ENCODE results near the gene ZNF593OS.

ZNF593OS gene

DNA sequence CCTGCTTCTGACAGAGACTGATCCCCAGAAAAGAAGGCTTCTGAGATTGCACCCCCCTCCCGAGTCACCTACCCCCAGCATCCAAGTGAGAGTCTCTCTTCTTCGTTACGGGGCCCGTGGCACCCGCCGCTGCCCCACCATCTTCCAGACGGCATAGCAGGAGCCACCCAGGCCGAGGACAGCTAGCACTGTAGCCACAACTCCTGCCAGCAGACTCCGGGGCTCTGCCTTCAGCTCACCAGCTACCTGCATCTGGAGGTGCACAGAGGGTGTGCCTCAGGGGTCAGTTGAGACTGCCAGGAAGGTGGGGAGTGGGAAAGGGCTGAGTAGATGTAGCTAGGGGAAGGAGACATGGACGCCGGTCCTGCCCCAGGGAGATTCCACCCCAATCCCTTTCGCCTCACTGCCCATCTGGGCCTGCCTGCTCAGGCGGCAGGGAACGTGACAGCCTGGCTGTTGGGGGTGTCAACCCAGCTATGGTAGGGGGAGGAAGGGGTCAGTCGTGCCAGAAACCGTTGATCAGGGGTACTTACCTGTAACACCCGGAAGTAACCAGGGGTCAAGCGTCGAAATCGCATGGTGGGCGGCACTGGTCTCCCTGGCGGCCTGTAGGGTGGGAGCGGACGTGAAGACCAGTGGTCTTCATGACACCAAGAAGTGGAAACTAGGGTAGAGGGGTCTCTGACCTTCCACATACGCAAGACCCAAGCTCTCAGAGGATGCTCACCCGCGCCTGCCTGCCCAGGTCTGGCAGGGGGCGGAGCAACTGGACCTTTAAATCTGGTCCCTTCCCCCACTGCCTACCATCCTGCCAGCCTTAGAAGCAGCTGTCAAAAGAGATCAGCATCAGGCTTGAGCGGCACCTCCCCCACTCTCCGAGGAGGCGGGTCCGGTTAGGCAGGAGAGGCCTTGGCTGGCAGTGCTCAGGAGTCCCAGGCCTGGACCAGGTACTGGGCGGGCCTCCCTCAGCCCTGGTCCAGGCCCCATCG, at the start of gene ZNF593OS:
Gene ZNF593OS, minus strand, starts transcription at position 749 of the 989 bp plus-strand sequence. Its CDS starts 171 bp downstream, at position 578.
- peak within 1 kb of the TSS; percentile 83; the same call in 1 of the 2 replicates for H3K4me3 ChIP-seq (ENCODE audit: low read length)
- no peak for TF ChIP-seq ZNF274 (IDR thresholded peaks at IDR 0.05; ENCODE audit: low read depth, low read length)

DNA sequence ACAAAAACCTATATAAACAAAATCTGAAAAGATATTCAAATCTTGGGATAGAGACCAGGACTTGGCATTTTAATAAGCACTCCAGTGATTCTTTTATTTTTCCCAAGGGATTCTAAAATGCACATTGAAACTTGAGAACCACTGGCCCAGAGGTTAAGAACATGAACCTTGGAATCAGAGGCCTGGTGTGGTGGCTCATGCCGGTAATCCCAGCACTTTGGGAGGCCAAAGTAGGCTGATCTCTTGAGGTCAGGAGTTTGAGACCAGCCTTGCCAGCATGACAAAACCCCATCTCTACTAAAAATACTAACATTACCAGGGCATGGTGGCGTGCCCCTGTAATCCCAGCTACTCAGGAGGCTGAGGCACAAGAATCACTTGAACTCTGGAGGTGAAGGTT, 49.5 kb upstream of the ZNF593OS start:
- TF ChIP-seq ZNF274 (IDR thresholded peaks at IDR 0.05; ENCODE audit: low read depth, low read length) = no peak
- no peak overlapping the region for H3K4me3 ChIP-seq (ENCODE audit: low read length)

DNA sequence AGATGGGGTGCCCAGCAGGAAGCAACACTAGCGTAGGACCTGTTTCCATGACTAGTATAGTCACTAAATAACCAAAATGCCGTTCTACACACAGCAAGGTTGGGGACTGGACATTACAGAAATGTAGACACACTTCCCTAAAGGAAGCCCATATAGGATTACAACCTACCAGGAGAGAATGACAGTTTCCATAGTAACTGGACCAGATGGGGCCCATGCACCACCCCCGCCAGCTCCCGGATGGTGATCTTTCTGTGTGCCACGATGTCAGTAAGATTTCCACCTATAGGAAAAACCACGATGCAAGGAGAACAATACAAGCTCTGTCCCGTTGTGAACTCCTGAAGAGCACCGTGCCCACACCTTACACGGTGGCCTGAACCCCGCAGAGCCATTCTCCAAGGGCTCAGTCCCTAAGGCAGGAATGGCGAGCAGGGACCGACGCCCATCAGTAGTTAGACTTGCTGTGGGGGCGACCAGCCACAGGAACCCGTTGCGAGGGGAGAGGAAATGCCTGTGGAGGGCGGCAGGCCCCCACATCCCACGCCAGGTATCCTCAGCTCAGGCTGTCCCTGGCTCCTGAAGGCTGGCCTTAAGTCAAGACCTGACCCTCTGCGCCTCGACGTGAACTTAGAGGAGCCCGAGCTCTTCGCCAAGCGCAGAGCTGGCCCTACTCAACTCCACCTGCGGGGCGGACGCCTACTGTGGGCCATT, 48.7 kb upstream of the ZNF593OS start:
- TF ChIP-seq ZNF274 (IDR thresholded peaks at IDR 0.05; ENCODE audit: low read depth, low read length) = no peak

DNA sequence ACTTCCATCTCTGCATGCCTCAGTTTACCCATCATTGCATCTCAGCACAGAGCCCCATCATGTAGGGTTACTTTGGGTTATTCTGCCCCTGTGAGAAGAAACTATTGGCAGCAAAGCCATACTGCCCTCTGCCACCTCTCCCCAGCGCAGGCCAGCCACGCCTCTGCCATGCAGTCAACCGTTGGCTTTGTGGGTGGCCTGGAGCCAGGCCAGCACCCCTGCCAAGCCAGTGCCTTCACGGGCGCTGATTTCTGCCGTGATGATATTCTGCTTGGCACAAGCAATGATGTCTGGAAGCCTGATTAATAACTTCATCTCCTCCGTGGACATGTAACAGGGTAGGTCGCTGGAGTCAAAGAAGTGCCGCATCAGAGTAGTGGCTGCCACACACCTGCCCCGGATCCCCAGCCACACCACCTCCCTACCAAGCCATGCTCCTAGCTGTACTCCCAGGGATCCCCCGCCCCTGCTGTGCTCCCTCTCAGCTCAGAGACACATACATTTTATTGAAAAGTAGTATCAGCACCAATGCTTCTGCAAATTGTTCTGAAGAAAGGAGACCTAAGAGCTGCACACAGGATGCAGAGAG, 47.4 kb upstream of the ZNF593OS start:
- H3K4me3 ChIP-seq (ENCODE audit: low read length) = no peak overlapping the region
- no peak for TF ChIP-seq ZNF274 (IDR thresholded peaks at IDR 0.05; ENCODE audit: low read depth, low read length)

More for the DNA sequence above, 48.7 kb upstream of the ZNF593OS start:
- no peak overlapping the region for H3K4me3 ChIP-seq (ENCODE audit: low read length)

DNA sequence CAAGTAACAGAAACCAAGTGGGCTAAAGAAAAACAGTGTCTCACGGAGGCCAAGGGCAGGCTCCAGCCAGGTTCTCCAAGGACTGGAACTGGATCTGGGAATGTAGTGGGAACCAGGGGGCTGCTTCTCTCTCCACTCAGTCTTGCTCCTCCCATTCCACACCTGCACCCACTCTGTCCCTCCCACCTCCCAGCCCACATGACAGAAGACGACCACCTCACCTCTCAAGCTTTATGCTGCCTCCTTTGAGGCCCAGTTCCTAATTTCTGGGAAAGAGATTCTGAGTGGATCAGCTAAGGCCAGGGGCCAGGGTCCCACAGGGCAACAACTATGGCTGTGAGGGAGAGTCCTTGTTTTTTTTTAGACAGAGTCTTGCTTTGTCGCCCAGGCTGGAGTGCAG, 43.6 kb upstream of the ZNF593OS start:
- H3K4me3 ChIP-seq (ENCODE audit: low read length) = no peak overlapping the region
- no peak for TF ChIP-seq ZNF274 (IDR thresholded peaks at IDR 0.05; ENCODE audit: low read depth, low read length)

DNA sequence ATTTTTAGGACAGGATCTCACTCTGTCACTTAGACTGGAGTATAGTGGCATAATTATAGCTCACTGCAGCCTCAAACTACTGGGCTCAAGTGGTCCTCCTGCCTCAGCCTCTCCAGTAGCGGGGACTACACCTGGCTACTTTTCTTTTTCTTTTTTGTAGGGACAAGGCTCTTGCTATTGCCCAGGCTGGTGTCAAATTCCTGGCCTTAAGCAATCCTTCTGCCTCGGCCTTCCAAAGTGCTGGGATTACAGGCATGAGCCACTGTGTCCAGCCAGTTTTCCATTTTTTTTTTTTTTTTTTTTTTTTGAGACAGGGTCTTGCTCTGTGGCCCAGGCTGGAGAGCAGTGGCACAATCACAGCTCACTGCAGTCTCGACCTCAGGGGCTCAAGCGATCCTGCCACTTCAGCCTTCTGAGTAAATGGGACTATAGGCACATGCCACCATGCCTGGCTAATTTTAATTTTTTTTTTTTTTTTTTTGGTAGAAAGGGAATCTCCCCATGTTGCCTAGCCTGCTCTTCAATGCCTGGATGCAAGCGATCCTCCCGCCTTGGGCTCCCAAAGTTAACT, 41.8 kb upstream of the ZNF593OS start:
- no peak for TF ChIP-seq ZNF274 (IDR thresholded peaks at IDR 0.05; ENCODE audit: low read depth, low read length)
- H3K4me3 ChIP-seq (ENCODE audit: low read length) = no peak overlapping the region

DNA sequence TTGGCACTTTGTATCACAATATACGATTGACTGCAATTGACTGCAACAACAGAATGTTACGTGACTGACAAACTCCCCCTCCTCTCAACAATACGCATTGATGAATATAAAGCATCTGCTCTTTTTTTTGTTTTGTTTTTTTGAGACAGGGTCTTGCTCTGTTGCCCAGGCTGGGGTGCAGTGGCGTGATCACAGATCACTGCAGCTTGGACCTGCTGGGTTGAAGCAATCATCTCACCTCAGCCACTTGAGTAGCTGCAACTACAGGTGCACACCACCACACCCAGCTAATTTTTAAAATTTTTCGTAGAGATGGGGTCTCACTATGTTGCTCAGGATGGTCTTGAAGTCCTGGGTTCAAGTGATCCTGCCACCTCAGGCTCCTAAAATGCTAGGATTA, 41.1 kb upstream of the ZNF593OS start:
- no peak overlapping the region for H3K4me3 ChIP-seq (ENCODE audit: low read length)
- TF ChIP-seq ZNF274 (IDR thresholded peaks at IDR 0.05; ENCODE audit: low read depth, low read length) = no peak

DNA sequence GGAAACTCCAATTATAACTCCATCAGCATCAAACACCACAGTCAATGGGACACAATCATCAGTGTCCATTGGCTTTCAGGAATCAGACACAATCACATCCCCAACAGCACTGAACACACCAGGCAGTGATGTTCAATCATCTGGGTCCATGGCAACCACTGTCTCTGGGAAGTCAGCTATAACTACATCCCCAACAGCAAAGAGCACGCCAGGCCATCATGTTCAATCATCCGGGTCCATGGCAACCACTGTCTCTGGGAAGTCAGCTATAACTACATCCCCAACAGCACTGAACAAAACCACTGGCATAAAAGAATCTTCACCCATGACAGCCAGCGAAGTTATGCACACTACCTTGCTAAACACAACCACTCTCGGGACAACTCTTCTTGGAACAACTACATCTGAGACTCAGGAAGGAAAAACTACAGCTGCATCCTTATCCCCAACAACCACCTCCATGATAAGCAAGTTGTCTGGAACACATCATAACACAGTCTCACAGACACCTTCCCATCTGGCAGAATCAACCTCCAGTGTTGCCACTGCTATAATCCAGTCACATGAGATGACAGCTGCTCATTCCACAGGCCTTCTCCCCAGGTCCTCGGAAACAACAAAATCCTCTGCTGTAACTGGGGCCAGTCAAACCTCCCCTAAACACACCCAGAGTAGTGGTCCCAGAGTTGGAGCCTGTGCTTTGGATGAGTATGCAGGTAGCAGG, 38.7 kb upstream of the ZNF593OS start:
- H3K4me3 ChIP-seq (ENCODE audit: low read length) = no peak overlapping the region
- no peak for TF ChIP-seq ZNF274 (IDR thresholded peaks at IDR 0.05; ENCODE audit: low read depth, low read length)

DNA sequence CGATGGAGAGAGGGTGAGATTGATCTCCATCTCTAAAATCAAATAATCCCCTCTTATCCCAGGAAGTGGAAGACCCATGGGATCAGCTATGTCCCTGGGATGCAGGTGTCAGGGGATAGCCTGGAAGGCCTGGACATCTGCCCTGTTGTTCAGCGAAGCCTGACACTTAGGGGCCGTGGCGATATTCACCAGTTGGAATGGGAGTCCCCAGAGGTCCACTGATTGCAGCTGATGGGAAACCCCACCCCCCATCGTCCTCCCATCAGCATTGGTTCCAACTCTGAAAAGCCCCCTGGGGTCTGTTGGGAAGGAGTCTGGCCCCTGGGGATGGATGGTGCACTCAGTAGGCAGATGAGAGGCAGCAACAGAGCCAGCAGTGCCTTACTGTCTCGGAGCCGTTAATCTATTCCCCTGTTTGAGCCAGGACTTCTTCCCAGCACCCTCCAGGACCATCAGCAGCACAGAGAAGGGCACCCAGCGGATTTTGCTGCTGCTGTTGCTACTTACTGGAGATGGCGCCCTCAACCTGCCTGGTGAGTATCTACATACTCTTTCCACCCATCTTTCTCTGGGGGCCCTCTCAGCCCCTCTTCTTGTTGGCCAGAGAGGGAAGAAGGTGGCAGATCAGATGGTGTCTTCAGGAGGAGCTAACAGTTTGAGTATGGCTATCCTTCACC, 32.1 kb upstream of the ZNF593OS start:
- no peak overlapping the region for H3K4me3 ChIP-seq (ENCODE audit: low read length)
- TF ChIP-seq ZNF274 (IDR thresholded peaks at IDR 0.05; ENCODE audit: low read depth, low read length) = no peak

DNA sequence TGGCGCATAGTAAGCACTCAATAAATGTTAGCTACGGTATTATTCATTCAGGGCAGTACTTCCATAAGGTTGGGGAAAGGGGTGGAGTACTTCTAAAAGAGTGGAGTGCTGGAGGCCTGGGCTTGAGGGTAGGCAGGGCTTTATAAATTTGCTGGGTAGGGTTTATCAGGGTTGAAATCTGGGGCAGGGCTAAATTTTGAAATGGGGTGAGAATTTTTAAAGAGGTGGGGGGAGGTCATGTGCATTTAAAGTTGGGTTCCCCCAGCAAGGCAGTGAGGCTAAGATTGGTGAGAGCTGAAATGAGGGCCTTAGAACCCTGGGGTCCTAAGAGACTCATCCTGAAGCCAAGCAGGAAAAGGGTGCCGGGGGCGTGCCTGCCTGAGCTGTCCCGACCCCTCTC, 28.8 kb upstream of the ZNF593OS start:
- no peak for TF ChIP-seq ZNF274 (IDR thresholded peaks at IDR 0.05; ENCODE audit: low read depth, low read length)

DNA sequence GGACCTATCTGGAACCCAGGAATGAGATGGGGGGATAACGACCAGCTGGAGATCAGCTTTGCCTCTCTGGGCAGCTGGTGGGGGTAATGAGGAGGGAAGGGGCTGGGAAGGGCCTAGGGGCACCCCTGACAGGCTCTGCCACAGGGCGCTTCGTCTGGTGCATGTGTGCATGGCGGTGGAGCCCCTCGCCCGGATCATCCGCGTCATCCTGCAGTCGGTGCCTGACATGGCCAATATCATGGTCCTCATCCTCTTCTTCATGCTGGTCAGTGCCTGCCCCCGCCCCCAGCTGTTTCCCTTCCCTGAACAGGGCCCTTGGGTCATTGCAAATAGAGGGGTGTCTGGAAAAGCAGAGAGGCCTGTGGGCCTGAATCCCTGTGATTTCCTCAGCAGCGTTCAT, 26.2 kb upstream of the ZNF593OS start:
- TF ChIP-seq ZNF274 (IDR thresholded peaks at IDR 0.05; ENCODE audit: low read depth, low read length) = no peak
- H3K4me3 ChIP-seq (ENCODE audit: low read length) = no peak overlapping the region

More for the DNA sequence above, 28.8 kb upstream of the ZNF593OS start:
- no peak overlapping the region for H3K4me3 ChIP-seq (ENCODE audit: low read length)

DNA sequence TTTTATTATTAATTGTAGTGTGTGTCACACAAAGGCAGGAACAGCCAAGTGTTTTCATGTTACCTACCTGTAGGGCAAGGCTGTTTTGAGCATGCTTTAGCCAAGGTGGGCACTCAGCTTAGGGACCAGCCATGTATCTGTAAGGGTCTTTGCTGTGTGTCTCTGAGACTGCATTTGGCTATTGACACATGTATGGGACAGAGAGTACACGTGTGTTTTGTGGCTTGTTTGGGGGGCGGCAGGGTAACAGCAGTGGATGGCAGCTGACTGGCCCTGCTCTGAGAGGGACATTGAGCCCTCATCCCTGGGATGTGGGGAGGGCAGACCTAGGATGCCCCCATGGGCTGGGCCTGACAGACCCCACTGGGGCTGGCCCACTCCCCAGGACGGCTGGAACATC, 25.7 kb upstream of the ZNF593OS start:
- TF ChIP-seq ZNF274 (IDR thresholded peaks at IDR 0.05; ENCODE audit: low read depth, low read length) = no peak
- no peak overlapping the region for H3K4me3 ChIP-seq (ENCODE audit: low read length)

DNA sequence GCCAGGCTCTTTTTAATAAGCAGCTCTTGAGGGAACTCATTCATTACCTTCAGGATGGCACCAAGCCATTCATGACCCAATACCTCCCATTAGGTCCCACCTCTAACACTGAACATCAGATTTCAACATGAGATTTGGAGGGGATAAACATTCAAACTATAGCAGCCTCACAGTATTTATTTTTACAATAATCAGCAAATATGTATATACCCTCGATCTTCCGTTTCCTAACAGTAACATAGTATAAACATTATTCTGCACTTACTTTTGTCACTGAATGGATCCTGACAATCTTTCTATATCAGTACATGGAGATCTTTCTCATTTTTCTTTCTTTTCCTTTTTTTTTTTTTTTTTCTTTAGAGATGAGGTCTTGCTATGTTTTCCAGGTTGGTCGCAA, 24.2 kb upstream of the ZNF593OS start:
- no peak for TF ChIP-seq ZNF274 (IDR thresholded peaks at IDR 0.05; ENCODE audit: low read depth, low read length)
- no peak overlapping the region for H3K4me3 ChIP-seq (ENCODE audit: low read length)
